GM12878 (cell line): ENCODE data around the gene XNDC1N. TPM values are rescaled to one million over a fixed set of nuclear protein-coding genes. Genes with fewer than 3 reads are reported as not detected.
"Not testable (repeated sequence)": the region's sequence is repeated elsewhere in the genome, so short reads cannot be mapped to it uniquely, and the experiment has no call there.

Experiments
- ATAC-seq: fragments of 200-7000 bp; cut with Tn5 transposase; 3 replicates; pipeline ENCODE4 v1.9.1; 2020; ENCODE audit warnings: mild to moderate bottlenecking, moderate library complexity
- BruUV-seq: library from RNA; stranded (reverse); fragments of 400-500 nt; replicated peaks from 2 replicates; lab custom pipeline; 2021; lab: Mats Ljungman, UMichigan
- CTCF ChIA-PET: fragments of 300-600 bp; sonication (Branson Sonifier 250); formaldehyde crosslinking; extraction: SDS; loops from one replicate; lab custom pipeline; 2021; ENCODE audit warnings: inconsistent platforms; lab: Yijun Ruan, JAX
- POLR2A ChIA-PET: fragments of 350-600 bp; formaldehyde crosslinking; extraction: SDS; loops from one replicate; lab custom pipeline; 2021; ENCODE audit warnings: inconsistent platforms; lab: Charles Lee
- RAD21 ChIA-PET: fragments of 300-600 bp; sonication (Branson Sonifier 250); formaldehyde crosslinking; loops from one replicate; lab custom pipeline; 2023; ENCODE audit warnings: antibody characterized with exemption; ENCODE audit not compliant: unreplicated experiment; lab: Charles Lee
- SMC1A ChIA-PET: fragments of 300-600 bp; sonication (Branson Sonifier 250); formaldehyde crosslinking; loops from one replicate; lab custom pipeline; 2023; ENCODE audit not compliant: unreplicated experiment, uncharacterized antibody; lab: Charles Lee
- DNase-seq: peaks from one replicate; pipeline ENCODE4 v3.0.0-alpha.2; 2011; ENCODE audit warnings: low read depth, low spot score
- FAIRE-seq: peaks from 3 replicates; lab custom pipeline; 2011; peaks lifted over from hg19 to GRCh38; lab: Jason Lieb, UNC
- H2AFZ ChIP-seq: 2 replicates; pipeline ENCODE4 v1.6.0; 2011; ENCODE audit warnings: low read depth, low read length, control low read depth; ENCODE audit not compliant: control insufficient read depth
- H3K27ac ChIP-seq: 2 replicates; pipeline ENCODE4 v1.5.1; 2011; ENCODE audit warnings: control low read depth; ENCODE audit not compliant: control insufficient read depth, insufficient read depth
- H3K27me3 ChIP-seq, 2 experiments: replicated peaks in 1 of 2; 2 replicates each; pipeline versions ENCODE4 v1.6.0 to v1.6.1; 2011; ENCODE audit warnings: low read length in 1 of 2; ENCODE audit not compliant: control insufficient read depth in 2 of 2, insufficient read depth in 2 of 2
- H3K36me3 ChIP-seq, 2 experiments: 2 replicates each; pipeline ENCODE4 v1.5.1; 2011; ENCODE audit warnings: low read length in 1 of 2; ENCODE audit not compliant: control insufficient read depth in 2 of 2, insufficient read depth in 2 of 2
- H3K4me1 ChIP-seq: 2 replicates; pipeline ENCODE4 v1.6.1; 2011; ENCODE audit warnings: mild to moderate bottlenecking, low read length, moderate library complexity, mixed read lengths; ENCODE audit not compliant: control insufficient read depth, insufficient read depth
- H3K4me2 ChIP-seq: 2 replicates; pipeline ENCODE4 v1.6.0; 2011; ENCODE audit warnings: control low read depth; ENCODE audit not compliant: control insufficient read depth, insufficient read depth
- H3K4me3 ChIP-seq: fragments of 200-600 bp; sonication (generic); 2 replicates; pipeline ENCODE4 v1.5.1; 2016
- H3K79me2 ChIP-seq: 2 replicates; pipeline ENCODE4 v1.6.0; 2011; ENCODE audit warnings: low read length; ENCODE audit not compliant: control insufficient read depth, insufficient read depth
- H3K9ac ChIP-seq: 2 replicates; pipeline ENCODE4 v1.8.0; 2011; ENCODE audit warnings: low read length, control low read depth, mixed read lengths; ENCODE audit not compliant: control insufficient read depth, insufficient read depth
- H3K9me3 ChIP-seq: replicated peaks from 3 replicates; pipeline ENCODE4 v1.5.1; 2011; ENCODE audit warnings: mild to moderate bottlenecking, low read length; ENCODE audit not compliant: control insufficient read depth, insufficient read depth
- H4K20me1 ChIP-seq: 2 replicates; pipeline ENCODE4 v1.6.0; 2011; ENCODE audit not compliant: control insufficient read depth, insufficient read depth
- BRCA1 ChIP-seq: IDR thresholded peaks from 2 replicates; pipeline ENCODE4 v1.6.1; 2011; ENCODE audit warnings: low read depth, low read length, improper control_type of control experiment
- EED ChIP-seq: sonication (generic); IDR thresholded peaks from 2 replicates; pipeline ENCODE4 v1.6.1; 2016; ENCODE audit warnings: antibody characterized with exemption, low read depth
- IKZF2 ChIP-seq, 2 experiments: fragments of 450-650 bp; IDR thresholded peaks; 2 replicates each; pipeline ENCODE4 v1.6.1; 2017; ENCODE audit warnings: mild to moderate bottlenecking in 2 of 2, moderate library complexity in 2 of 2
- NFYA ChIP-seq: IDR thresholded peaks from 2 replicates; pipeline ENCODE4 v1.6.1; 2011; ENCODE audit warnings: low read depth, mild to moderate bottlenecking, low read length, improper control_type of control experiment, borderline replicate concordance
- NFYB ChIP-seq: IDR thresholded peaks from 2 replicates; pipeline ENCODE4 v1.6.1; 2011; ENCODE audit warnings: low read depth, mild to moderate bottlenecking, low read length, improper control_type of control experiment, moderate library complexity; ENCODE audit not compliant: insufficient read depth
- PML ChIP-seq: IDR thresholded peaks from 2 replicates; pipeline ENCODE4 v1.6.1; 2012; ENCODE audit warnings: low read length, inconsistent platforms
- POLR2AphosphoS5 ChIP-seq: IDR thresholded peaks from 2 replicates; pipeline ENCODE4 v1.6.1; 2011; ENCODE audit warnings: mild to moderate bottlenecking, low read length, inconsistent platforms
- SIN3A ChIP-seq: IDR thresholded peaks from 2 replicates; pipeline ENCODE4 v1.6.1; 2012; ENCODE audit warnings: low read depth, low read length, improper control_type of control experiment
- ZNF384 ChIP-seq: IDR thresholded peaks from 2 replicates; pipeline ENCODE4 v1.6.1; 2012; ENCODE audit warnings: low read depth, mild to moderate bottlenecking, low read length, improper control_type of control experiment, borderline replicate concordance
- WGBS: methylation state at CpG from one replicate; pipeline ENCODE4 v1.1.6; 2016; ENCODE audit warnings: low lambda C conversion rate; ENCODE audit not compliant: insufficient replicate concordance, insufficient coverage; ENCODE audit errors: missing lambda C conversion rate; 5-methylcytosine and 5-hydroxymethylcytosine counted together
- in situ Hi-C: fragments of 300-500 bp; cut with MboI; formaldehyde crosslinking; loops from 9 replicates; pipeline ENCODE4 v1.14.3; 2018; ENCODE audit warnings: mixed read lengths
- intact Hi-C: fragments of 100-400 bp; cut with micrococcal nuclease; formaldehyde crosslinking; loops from one replicate; pipeline ENCODE4 v1.14.2; 2022; ENCODE audit not compliant: unreplicated experiment
- polyA plus RNA-seq, 11 experiments: library from polyadenylated mRNA; depleted of rRNA in 4 of 11; unstranded in 6 of 11; stranded (reverse) in 5 of 11; fragments of >200 nt; fragmentation: Nextera tagmentation in 4 of 11; fragmentation: Illumina TruSeq in 1 of 11; extraction: Ambion mirVana in 4 of 11; extraction: Trizol in 1 of 11; gene quantifications; 1 replicate in 1 of 11; 2 replicates in 10 of 11; pipeline versions ENCODE4 v1.2.1 to v1.2.3, GENCODE V29; 2011 to 2016; ENCODE audit warnings: inconsistent platforms in 2 of 11, missing spikeins in 2 of 11, low read depth in 1 of 11
- total RNA-seq, 4 experiments: library from RNA; depleted of rRNA in 3 of 4; stranded (reverse); fragments of >200 nt in 3 of 4; fragmentation: Illumina TruSeq in 1 of 4; extraction: Trizol in 1 of 4; gene quantifications; 2 replicates each; pipeline versions ENCODE4 v1.2.1 to v1.2.3, GENCODE V29; 2013 to 2021
- TF ChIP-seq, protein P1 (sequence below): fragments of 450-650 bp; conservative IDR thresholded peaks from 2 replicates; pipeline ENCODE4 v1.6.1; 2017; ENCODE audit warnings: mild to moderate bottlenecking, moderate library complexity
- TF ChIP-seq, protein P2 (sequence below): fragments of 150-350 bp; IDR thresholded peaks from 2 replicates; pipeline ENCODE4 v1.6.1; 2016; ENCODE audit warnings: low read depth, low read length

The XNDC1N gene
- total and polyA plus RNA-seq, 10 of the 15 experiments (the other 5 are each of a cell fraction or from before 2014, with no cell fraction given): 5.7 to 13.7 (median 9.8) TPM

DNA sequence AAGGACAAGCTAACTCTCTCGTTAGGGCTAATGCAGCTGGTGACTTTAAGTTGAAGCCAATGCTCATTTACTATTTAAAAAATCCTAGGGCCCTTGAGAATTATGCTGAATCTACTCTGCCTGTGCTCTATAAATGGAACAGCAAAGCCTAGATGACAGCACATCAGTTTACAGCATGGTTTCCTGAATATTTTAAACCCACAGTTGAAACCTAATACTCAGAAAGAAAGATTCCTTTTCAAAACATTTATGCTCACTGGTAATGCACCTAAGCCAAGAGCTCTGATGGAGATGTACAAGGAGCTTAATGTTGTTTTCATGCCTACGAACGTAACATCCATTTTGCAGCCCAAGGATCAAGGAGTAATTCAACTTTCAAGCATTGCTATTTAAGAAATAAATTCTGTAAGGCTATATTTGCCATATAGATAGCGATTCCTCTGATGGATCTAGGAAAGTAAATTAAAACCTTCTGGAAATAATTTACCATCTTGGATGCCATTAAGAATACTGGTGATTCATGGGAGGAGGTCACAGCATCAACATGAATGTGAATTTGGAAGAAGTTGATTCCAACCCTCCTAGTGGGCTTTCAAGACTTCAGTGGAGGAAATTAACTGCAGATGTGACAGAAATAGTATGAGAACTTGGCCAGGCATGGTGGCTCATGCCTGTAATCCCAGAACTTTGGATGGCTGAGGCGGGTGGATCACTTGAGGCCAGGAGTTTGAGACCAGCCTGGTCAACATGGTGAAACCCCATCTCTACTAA lies 14.5 kb downstream of the XNDC1N start:
- Histone ChIP-seq H3K4me1 (no peaks in the 10 kb centered on the region), H3K27ac (no peak overlapping the region), H3K27me3 (no peaks in the 10 kb centered on the region), H2AFZ (no peak overlapping the region), H3K9ac (no peak overlapping the region), H3K9me3 (no peaks in the 10 kb centered on the region), H3K4me3 (no peak overlapping the region), H3K79me2 (no peaks in the 10 kb centered on the region), H3K36me3 (peaks cover 0 to 12% of the 10 kb centered on the region in 2 experiments; a peak in 1 of 4 replicates), H3K4me2 (no peak overlapping the region), H4K20me1 (no peaks in the 10 kb centered on the region)
- SMC1A ChIA-PET: no interaction called here
- no peak for TF ChIP-seq BRCA1
- TF ChIP-seq EED: no peak
- no peak for TF ChIP-seq NFYB
- no peak for TF ChIP-seq SIN3A
- TF ChIP-seq PML: no peak
- TF ChIP-seq, protein P1, sequence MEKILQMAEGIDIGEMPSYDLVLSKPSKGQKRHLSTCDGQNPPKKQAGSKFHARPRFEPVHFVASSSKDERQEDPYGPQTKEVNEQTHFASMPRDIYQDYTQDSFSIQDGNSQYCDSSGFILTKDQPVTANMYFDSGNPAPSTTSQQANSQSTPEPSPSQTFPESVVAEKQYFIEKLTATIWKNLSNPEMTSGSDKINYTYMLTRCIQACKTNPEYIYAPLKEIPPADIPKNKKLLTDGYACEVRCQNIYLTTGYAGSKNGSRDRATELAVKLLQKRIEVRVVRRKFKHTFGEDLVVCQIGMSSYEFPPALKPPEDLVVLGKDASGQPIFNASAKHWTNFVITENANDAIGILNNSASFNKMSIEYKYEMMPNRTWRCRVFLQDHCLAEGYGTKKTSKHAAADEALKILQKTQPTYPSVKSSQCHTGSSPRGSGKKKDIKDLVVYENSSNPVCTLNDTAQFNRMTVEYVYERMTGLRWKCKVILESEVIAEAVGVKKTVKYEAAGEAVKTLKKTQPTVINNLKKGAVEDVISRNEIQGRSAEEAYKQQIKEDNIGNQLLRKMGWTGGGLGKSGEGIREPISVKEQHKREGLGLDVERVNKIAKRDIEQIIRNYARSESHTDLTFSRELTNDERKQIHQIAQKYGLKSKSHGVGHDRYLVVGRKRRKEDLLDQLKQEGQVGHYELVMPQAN: no peak
- TF ChIP-seq, protein P2, sequence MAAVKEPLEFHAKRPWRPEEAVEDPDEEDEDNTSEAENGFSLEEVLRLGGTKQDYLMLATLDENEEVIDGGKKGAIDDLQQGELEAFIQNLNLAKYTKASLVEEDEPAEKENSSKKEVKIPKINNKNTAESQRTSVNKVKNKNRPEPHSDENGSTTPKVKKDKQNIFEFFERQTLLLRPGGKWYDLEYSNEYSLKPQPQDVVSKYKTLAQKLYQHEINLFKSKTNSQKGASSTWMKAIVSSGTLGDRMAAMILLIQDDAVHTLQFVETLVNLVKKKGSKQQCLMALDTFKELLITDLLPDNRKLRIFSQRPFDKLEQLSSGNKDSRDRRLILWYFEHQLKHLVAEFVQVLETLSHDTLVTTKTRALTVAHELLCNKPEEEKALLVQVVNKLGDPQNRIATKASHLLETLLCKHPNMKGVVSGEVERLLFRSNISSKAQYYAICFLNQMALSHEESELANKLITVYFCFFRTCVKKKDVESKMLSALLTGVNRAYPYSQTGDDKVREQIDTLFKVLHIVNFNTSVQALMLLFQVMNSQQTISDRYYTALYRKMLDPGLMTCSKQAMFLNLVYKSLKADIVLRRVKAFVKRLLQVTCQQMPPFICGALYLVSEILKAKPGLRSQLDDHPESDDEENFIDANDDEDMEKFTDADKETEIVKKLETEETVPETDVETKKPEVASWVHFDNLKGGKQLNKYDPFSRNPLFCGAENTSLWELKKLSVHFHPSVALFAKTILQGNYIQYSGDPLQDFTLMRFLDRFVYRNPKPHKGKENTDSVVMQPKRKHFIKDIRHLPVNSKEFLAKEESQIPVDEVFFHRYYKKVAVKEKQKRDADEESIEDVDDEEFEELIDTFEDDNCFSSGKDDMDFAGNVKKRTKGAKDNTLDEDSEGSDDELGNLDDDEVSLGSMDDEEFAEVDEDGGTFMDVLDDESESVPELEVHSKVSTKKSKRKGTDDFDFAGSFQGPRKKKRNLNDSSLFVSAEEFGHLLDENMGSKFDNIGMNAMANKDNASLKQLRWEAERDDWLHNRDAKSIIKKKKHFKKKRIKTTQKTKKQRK: no peak
- TF ChIP-seq POLR2AphosphoS5: no peak
- no peak for TF ChIP-seq IKZF2 (IDR thresholded peaks at IDR 0.05)
- TF ChIP-seq NFYA: no peak
- TF ChIP-seq ZNF384: no peak
- ATAC-seq (no peak), FAIRE-seq (no peak), DNase-seq (no peak)
- intact Hi-C loops: no loop called here
- POLR2A ChIA-PET: interaction anchor here (0.6 to 1.5 kb wide), 3 partner anchors 14 to 309 kb away, joined by 3 read pairs; partner anchors contain the start of gene XNDC1N
- BruUV-seq: no TSS peak
- in situ Hi-C loops: no loop called here
- CTCF ChIA-PET: interaction anchor here (0.6 kb wide), 1 partner anchor 230 kb away, joined by 4 read pairs; no protein-coding TSS in a partner anchor
- RAD21 ChIA-PET: interaction anchor here (0.6 kb wide), 1 partner anchor 61 kb away, joined by 4 read pairs; no protein-coding TSS in a partner anchor
- WGBS: 87% methylated on average over 5 of the region's 5 CpGs

DNA sequence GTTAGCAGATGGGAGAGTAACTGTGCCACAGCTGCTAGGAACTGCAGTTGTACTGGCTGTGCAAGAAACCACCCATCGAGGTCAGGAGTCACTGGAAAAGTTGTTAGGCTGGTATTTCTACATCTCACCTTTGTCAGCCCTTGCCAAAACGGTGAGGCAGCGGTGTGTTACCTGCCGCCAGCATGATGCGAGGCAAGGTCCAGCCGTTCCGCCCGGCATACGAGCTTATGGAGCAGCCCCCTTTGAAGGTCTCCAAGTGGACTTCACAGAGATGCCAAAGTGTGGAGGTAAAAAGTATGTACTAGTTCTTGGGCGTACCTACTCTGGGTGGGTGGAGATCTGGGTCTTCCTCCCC lies 16.4 kb downstream of the XNDC1N start:
- not testable (repeated sequence) for H3K9ac ChIP-seq

More for the DNA sequence above, 16.4 kb downstream of the XNDC1N start:
- FAIRE-seq, H3K27ac ChIP-seq, H2AFZ ChIP-seq, ATAC-seq, H3K4me2 ChIP-seq, H3K4me1 ChIP-seq, in situ Hi-C loops, H3K9me3 ChIP-seq, BruUV-seq, H3K4me3 ChIP-seq, intact Hi-C loops, H4K20me1 ChIP-seq, H3K79me2 ChIP-seq, SMC1A ChIA-PET, H3K27me3 ChIP-seq, DNase-seq, POLR2A ChIA-PET: not testable (repeated sequence)
- peaks cover 0 to 12% of the 10 kb centered on the region in 2 experiments; a peak in 1 of 4 replicates for H3K36me3 ChIP-seq
- RAD21 ChIA-PET: interaction anchor here (0.7 to 0.8 kb wide), 2 partner anchors 16 to 65 kb away, joined by 3 read pairs; partner anchors contain the start of gene XNDC1N
- CTCF ChIA-PET: interaction anchor here (0.9 to 1.8 kb wide), 6 partner anchors 16 to 112 kb away, joined by 3 to 7 read pairs (median 4); no protein-coding TSS in a partner anchor
- WGBS: 90% methylated on average over 10 of the region's 10 CpGs
